ENCODE measurements around the gene CFL2. TPM values are rescaled to one million over a fixed set of nuclear protein-coding genes. Genes with fewer than 3 reads are reported as not detected.
A peak's percentile ranks its signal among the peaks of the same experiment; 100 is the strongest.

Gene CFL2
- 16.7 TPM for polyA plus RNA-seq (2013)

DNA sequence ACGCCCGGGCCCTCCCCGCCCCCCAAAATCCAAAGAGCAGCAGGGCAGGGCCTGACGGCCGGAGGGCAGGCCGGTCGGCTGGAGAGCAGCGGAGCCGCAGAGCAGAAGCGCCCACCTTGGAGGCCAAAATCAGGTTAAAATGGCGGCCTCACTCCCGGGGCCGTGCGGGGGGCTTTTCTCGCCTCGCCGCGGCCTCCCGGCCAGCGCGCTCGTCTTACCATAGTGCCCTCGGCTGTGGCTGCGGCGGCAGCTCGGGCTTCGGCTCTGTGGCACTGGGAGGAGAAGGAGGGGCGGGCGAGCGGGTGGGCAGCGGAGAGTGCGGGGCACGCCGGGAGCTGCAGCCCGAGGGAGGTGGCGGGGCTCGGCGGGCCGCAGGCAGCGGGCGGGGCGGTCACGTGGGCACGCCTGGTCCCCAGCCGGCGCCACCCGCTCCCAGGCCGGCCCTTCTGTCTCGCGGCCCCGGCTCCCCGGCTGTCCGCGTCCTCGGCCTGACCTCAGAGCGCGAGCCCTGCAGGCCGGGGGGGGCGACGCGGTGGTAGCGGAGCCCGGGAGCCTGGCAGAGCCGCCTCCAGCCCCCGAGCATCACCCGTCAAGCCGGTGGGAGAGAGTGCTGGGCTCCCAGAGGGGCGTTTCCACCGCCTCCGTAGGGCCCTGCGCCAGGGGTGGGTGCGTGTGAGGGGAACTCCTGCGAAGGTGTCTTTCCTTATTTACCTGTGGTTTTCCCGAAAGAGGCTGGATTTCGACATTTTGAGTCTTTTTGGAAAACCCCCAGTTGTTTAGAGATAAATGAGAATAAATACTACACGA lies at the start of gene CFL2:
TSS of gene CFL2 (minus strand) at position 274 of the 807 bp plus-strand sequence. CDS start at position 221, 53 bp downstream.
- peak within 1 kb of the TSS; percentile 66 to 85 for H3K27ac ChIP-seq (ENCODE audit: insufficient read depth in 1 of 2, low read depth in 1 of 2, low read length in 2 of 2, poor library complexity in 1 of 2, severe bottlenecking in 2 of 2)
- peaks cover 0 to 2% (median 0%) of the 10 kb centered on the region in 5 experiments for H3K27me3 ChIP-seq (replicated peaks in 2 of 5; ENCODE audit: control insufficient read depth in 4 of 5, insufficient read depth in 5 of 5, low read length in 4 of 5)
- DNase-seq, result peak; percentile 72 to 86 (median 80)
- H3K4me1 ChIP-seq (ENCODE audit: control extremely low read depth in 1 of 4, control insufficient read depth in 4 of 4, insufficient read depth in 4 of 4, low read length in 3 of 4), result peaks cover 2 to 23% (median 15%) of the 10 kb centered on the region in 4 experiments
- WGBS (ENCODE audit: insufficient coverage), result 0% methylated on average over 58 of the region's 76 CpGs
- no peaks in the 10 kb centered on the region for H3K9me3 ChIP-seq (ENCODE audit: control extremely low read depth in 1 of 5, control insufficient read depth in 4 of 5, insufficient read depth in 2 of 5, low read depth in 1 of 5, low read length in 4 of 5)
- ChIA-PET CTCF (interaction anchor here (0.8 to 6.2 kb wide), 4 partner anchors 8 to 43 kb away, joined by 3 to 39 read pairs (median 4); no protein-coding TSS in a partner anchor), POLR2A (no interaction called here)
- H3K36me3 ChIP-seq (ENCODE audit: control insufficient read depth in 4 of 4, insufficient read depth in 4 of 4, low read length in 3 of 4), result peaks cover 4 to 14% (median 12%) of the 10 kb centered on the region in 4 experiments
- H3K4me3 ChIP-seq (ENCODE audit: control insufficient read depth in 1 of 7, extremely low read depth in 1 of 7, insufficient read depth in 4 of 7, low read depth in 2 of 7, low read length in 6 of 7), result peak within 1 kb of the TSS; percentile 77 to 89 (median 83)

DNA sequence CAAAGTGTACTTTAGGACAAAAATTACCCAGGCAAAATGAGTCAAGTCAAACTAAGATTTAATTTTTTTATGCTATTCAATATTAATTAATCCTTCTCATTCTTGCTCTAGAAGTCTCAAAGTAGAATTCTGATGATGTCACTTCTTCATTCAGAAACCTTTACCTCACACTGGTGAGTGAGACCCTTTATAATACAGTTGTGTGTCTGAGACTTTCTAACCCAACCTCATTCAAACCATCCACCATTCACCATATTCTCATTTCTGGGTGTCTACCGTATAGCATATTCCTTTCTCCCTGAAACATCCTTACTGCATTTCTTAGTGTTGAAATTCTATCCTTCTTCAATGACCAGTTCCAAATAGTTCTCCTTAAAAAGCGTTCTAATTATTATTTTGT lies 40.8 kb upstream of the CFL2 start:
- Histone ChIP-seq H3K4me1 (ENCODE audit: control extremely low read depth in 1 of 4, control insufficient read depth in 4 of 4, insufficient read depth in 4 of 4, low read length in 3 of 4) (no peaks in the 10 kb centered on the region), H3K27ac (ENCODE audit: insufficient read depth in 1 of 2, low read depth in 1 of 2, low read length in 2 of 2, poor library complexity in 1 of 2, severe bottlenecking in 2 of 2) (no peak overlapping the region), H3K27me3 (replicated peaks in 2 of 5; ENCODE audit: control insufficient read depth in 4 of 5, insufficient read depth in 5 of 5, low read length in 4 of 5) (no peaks in the 10 kb centered on the region), H3K4me3 (ENCODE audit: control insufficient read depth in 1 of 7, extremely low read depth in 1 of 7, insufficient read depth in 4 of 7, low read depth in 2 of 7, low read length in 6 of 7) (no peak overlapping the region), H3K9me3 (ENCODE audit: control extremely low read depth in 1 of 5, control insufficient read depth in 4 of 5, insufficient read depth in 2 of 5, low read depth in 1 of 5, low read length in 4 of 5) (no peaks in the 10 kb centered on the region), H3K36me3 (ENCODE audit: control insufficient read depth in 4 of 4, insufficient read depth in 4 of 4, low read length in 3 of 4) (peaks cover 13 to 48% (median 27%) of the 10 kb centered on the region in 4 experiments)
- DNase-seq, result no peak
- 88% methylated on average over 2 of the region's 2 CpGs for WGBS (ENCODE audit: insufficient coverage)
- CTCF ChIA-PET, result no interaction called here
- POLR2A ChIA-PET, result no interaction called here

DNA sequence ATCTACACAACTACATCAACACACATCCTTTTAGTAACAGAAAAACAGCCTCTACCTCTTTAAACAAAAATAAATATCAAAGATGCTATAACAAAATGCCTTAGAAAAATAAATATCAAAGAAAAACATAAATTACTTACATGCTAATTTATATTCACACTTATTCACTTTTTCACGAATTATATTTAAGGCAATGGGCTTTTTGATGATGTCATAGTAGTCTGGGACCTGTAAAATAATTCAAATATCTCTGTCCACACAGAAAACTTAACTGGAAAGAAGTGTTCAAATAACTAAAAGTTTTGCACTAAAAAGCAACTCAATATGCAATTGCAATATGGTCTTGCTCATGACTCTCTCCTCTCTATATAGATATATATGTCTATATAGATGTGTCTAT lies 40.3 kb upstream of the CFL2 start:
- peaks cover 13 to 43% (median 25%) of the 10 kb centered on the region in 4 experiments for H3K36me3 ChIP-seq (ENCODE audit: control insufficient read depth in 4 of 4, insufficient read depth in 4 of 4, low read length in 3 of 4)

GRCh38 chr14:34750670-34751069 lies 36.3 kb upstream of the CFL2 start:
- Histone ChIP-seq H3K27ac (ENCODE audit: insufficient read depth in 1 of 2, low read depth in 1 of 2, low read length in 2 of 2, poor library complexity in 1 of 2, severe bottlenecking in 2 of 2) (no peak overlapping the region), H3K4me1 (ENCODE audit: control extremely low read depth in 1 of 4, control insufficient read depth in 4 of 4, insufficient read depth in 4 of 4, low read length in 3 of 4) (no peaks in the 10 kb centered on the region), H3K36me3 (ENCODE audit: control insufficient read depth in 4 of 4, insufficient read depth in 4 of 4, low read length in 3 of 4) (peaks cover 7 to 28% (median 13%) of the 10 kb centered on the region in 4 experiments), H3K9me3 (ENCODE audit: control extremely low read depth in 1 of 5, control insufficient read depth in 4 of 5, insufficient read depth in 2 of 5, low read depth in 1 of 5, low read length in 4 of 5) (no peaks in the 10 kb centered on the region), H3K27me3 (replicated peaks in 2 of 5; ENCODE audit: control insufficient read depth in 4 of 5, insufficient read depth in 5 of 5, low read length in 4 of 5) (no peaks in the 10 kb centered on the region), H3K4me3 (ENCODE audit: control insufficient read depth in 1 of 7, extremely low read depth in 1 of 7, insufficient read depth in 4 of 7, low read depth in 2 of 7, low read length in 6 of 7) (no peak overlapping the region)
- POLR2A ChIA-PET, result no interaction called here
- no peak for DNase-seq
- CTCF ChIA-PET, result no interaction called here

More for the DNA sequence above, 40.3 kb upstream of the CFL2 start:
- CTCF ChIA-PET, result no interaction called here
- no peak for DNase-seq
- no CpG with 5 or more reads among the region's 1 CpG for WGBS (ENCODE audit: insufficient coverage)
- Histone ChIP-seq H3K9me3 (ENCODE audit: control extremely low read depth in 1 of 5, control insufficient read depth in 4 of 5, insufficient read depth in 2 of 5, low read depth in 1 of 5, low read length in 4 of 5) (no peaks in the 10 kb centered on the region), H3K27me3 (replicated peaks in 2 of 5; ENCODE audit: control insufficient read depth in 4 of 5, insufficient read depth in 5 of 5, low read length in 4 of 5) (no peaks in the 10 kb centered on the region), H3K4me3 (ENCODE audit: control insufficient read depth in 1 of 7, extremely low read depth in 1 of 7, insufficient read depth in 4 of 7, low read depth in 2 of 7, low read length in 6 of 7) (no peak overlapping the region), H3K27ac (ENCODE audit: insufficient read depth in 1 of 2, low read depth in 1 of 2, low read length in 2 of 2, poor library complexity in 1 of 2, severe bottlenecking in 2 of 2) (no peak overlapping the region), H3K4me1 (ENCODE audit: control extremely low read depth in 1 of 4, control insufficient read depth in 4 of 4, insufficient read depth in 4 of 4, low read length in 3 of 4) (no peaks in the 10 kb centered on the region)
- POLR2A ChIA-PET, result no interaction called here

DNA sequence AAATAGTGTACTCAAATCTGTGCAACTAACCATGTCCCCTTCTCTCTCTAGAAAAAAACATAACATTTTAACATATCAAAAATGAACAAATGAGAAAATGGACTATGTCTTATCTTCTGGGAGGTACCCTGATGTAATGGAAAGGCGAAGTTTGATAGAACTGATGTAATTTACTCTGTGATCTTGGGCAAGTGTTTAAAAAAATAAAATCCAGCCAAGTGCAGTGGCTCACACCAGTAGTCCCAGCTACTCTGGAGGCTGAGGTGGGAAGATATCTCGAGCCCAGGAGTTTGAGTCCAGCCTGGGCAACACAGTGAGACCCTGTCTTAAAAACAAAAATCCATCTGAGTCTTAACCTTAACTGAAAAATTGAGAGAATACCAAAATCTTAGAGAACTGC lies 35.8 kb upstream of the CFL2 start:
- WGBS (ENCODE audit: insufficient coverage), result 100% methylated on average over 2 of the region's 2 CpGs
- no peaks in the 10 kb centered on the region for H3K27me3 ChIP-seq (replicated peaks in 2 of 5; ENCODE audit: control insufficient read depth in 4 of 5, insufficient read depth in 5 of 5, low read length in 4 of 5)
- peaks cover 6 to 26% (median 10%) of the 10 kb centered on the region in 4 experiments for H3K36me3 ChIP-seq (ENCODE audit: control insufficient read depth in 4 of 4, insufficient read depth in 4 of 4, low read length in 3 of 4)
- no peak overlapping the region for H3K4me3 ChIP-seq (ENCODE audit: control insufficient read depth in 1 of 7, extremely low read depth in 1 of 7, insufficient read depth in 4 of 7, low read depth in 2 of 7, low read length in 6 of 7)
- no peak for DNase-seq
- POLR2A ChIA-PET, result no interaction called here
- no peak overlapping the region for H3K27ac ChIP-seq (ENCODE audit: insufficient read depth in 1 of 2, low read depth in 1 of 2, low read length in 2 of 2, poor library complexity in 1 of 2, severe bottlenecking in 2 of 2)
- H3K4me1 ChIP-seq (ENCODE audit: control extremely low read depth in 1 of 4, control insufficient read depth in 4 of 4, insufficient read depth in 4 of 4, low read length in 3 of 4), result no peaks in the 10 kb centered on the region
- CTCF ChIA-PET, result no interaction called here
- no peaks in the 10 kb centered on the region for H3K9me3 ChIP-seq (ENCODE audit: control extremely low read depth in 1 of 5, control insufficient read depth in 4 of 5, insufficient read depth in 2 of 5, low read depth in 1 of 5, low read length in 4 of 5)

DNA sequence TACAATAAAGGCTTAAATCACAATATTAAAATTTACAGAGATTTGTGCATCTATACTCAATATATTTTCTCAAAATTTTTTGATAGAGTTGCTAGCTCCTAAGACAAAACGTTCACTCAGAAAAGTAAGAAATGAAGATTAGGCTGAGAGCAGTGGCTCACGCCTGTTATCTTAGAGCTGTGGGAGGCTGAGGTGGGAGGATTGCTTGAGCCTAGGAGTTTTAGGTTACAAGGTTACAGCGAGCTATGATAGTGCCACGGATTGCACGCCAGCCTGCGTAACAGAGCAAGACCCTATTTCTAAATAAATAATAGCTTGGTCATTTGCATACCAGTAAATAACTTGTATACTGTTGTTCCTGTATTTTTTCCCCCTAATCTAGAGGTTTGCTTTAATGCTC lies 35.0 kb upstream of the CFL2 start:
- no peak overlapping the region for H3K27ac ChIP-seq (ENCODE audit: insufficient read depth in 1 of 2, low read depth in 1 of 2, low read length in 2 of 2, poor library complexity in 1 of 2, severe bottlenecking in 2 of 2)
- H3K4me3 ChIP-seq (ENCODE audit: control insufficient read depth in 1 of 7, extremely low read depth in 1 of 7, insufficient read depth in 4 of 7, low read depth in 2 of 7, low read length in 6 of 7), result peak overlapping the region in 1 of 7 experiments; percentile 16
- CTCF ChIA-PET, result interaction anchor here (0.8 to 1.2 kb wide), 2 partner anchors 16 to 234 kb away, joined by 3 read pairs; partner anchors contain the start of gene SRP54
- no peaks in the 10 kb centered on the region for H3K9me3 ChIP-seq (ENCODE audit: control extremely low read depth in 1 of 5, control insufficient read depth in 4 of 5, insufficient read depth in 2 of 5, low read depth in 1 of 5, low read length in 4 of 5)
- H3K27me3 ChIP-seq (replicated peaks in 2 of 5; ENCODE audit: control insufficient read depth in 4 of 5, insufficient read depth in 5 of 5, low read length in 4 of 5), result no peaks in the 10 kb centered on the region
- no peaks in the 10 kb centered on the region for H3K4me1 ChIP-seq (ENCODE audit: control extremely low read depth in 1 of 4, control insufficient read depth in 4 of 4, insufficient read depth in 4 of 4, low read length in 3 of 4)
- POLR2A ChIA-PET, result no interaction called here
- no peak for DNase-seq
- peaks cover 2 to 19% (median 9%) of the 10 kb centered on the region in 4 experiments for H3K36me3 ChIP-seq (ENCODE audit: control insufficient read depth in 4 of 4, insufficient read depth in 4 of 4, low read length in 3 of 4)
- 93% methylated on average over 3 of the region's 6 CpGs for WGBS (ENCODE audit: insufficient coverage)

Data from common myeloid progenitor, CD34-positive (primary cell).